Endothelial cell of umbilical vein (primary cell): ENCODE results near the gene SOX8. TPM values are rescaled to one million over a fixed set of nuclear protein-coding genes. Genes with fewer than 3 reads are reported as not detected.

ENCODE experiments used
- BruUV-seq: library from RNA; stranded (reverse); fragments of 400-500 nt; replicated peaks from 2 replicates; lab custom pipeline; 2021; lab: Mats Ljungman, UMichigan
- CTCF ChIA-PET: fragments of 300-600, 350-600 bp; sonication (Branson Sonifier 250); formaldehyde crosslinking; loops from one replicate; lab custom pipeline; 2021; ENCODE audit warnings: antibody characterized with exemption, inconsistent platforms; lab: Charles Lee
- POLR2A ChIA-PET: fragments of 300-600, 350-600 bp; sonication (Branson Sonifier 250); formaldehyde crosslinking; loops from one replicate; lab custom pipeline; 2021; ENCODE audit warnings: antibody characterized with exemption, inconsistent platforms; lab: Charles Lee
- DNase-seq: peaks from one replicate; pipeline ENCODE4 v3.0.0-alpha.2; 2011; ENCODE audit warnings: low read depth, low spot score
- FAIRE-seq: peaks from 2 replicates; lab custom pipeline; 2011; peaks lifted over from hg19 to GRCh38; lab: Jason Lieb, UNC
- H2AFZ ChIP-seq: 2 replicates; pipeline ENCODE4 v1.6.0; 2012; ENCODE audit warnings: low read depth, low read length, control low read depth, inconsistent platforms
- H3K27ac ChIP-seq: 2 replicates; pipeline ENCODE4 v1.5.1; 2011; ENCODE audit warnings: low read depth, mild to moderate bottlenecking, control low read depth, low read length, moderate library complexity; ENCODE audit not compliant: insufficient read depth
- H3K27me3 ChIP-seq, 2 experiments: 2 replicates each; pipeline versions ENCODE4 v1.6.0 to v1.6.1; 2011; ENCODE audit warnings: low read length in 2 of 2, mixed read lengths in 1 of 2; ENCODE audit not compliant: control insufficient read depth in 2 of 2, insufficient read depth in 2 of 2
- H3K36me3 ChIP-seq, 2 experiments: 2 replicates in 1 of 2; 3 replicates in 1 of 2; pipeline ENCODE4 v1.5.1; 2011; ENCODE audit warnings: low read length in 2 of 2, mild to moderate bottlenecking in 1 of 2, moderate library complexity in 1 of 2; ENCODE audit not compliant: control insufficient read depth in 2 of 2, insufficient read depth in 2 of 2; ENCODE audit errors: extremely low read depth in 1 of 2
- H3K4me1 ChIP-seq: 3 replicates; pipeline ENCODE4 v1.5.1; 2011; ENCODE audit warnings: mild to moderate bottlenecking, low read length; ENCODE audit not compliant: control insufficient read depth, insufficient read depth; ENCODE audit errors: extremely low read depth
- H3K4me2 ChIP-seq: 2 replicates; pipeline ENCODE4 v1.6.1; 2011; ENCODE audit warnings: low read length, control low read depth, mixed read lengths; ENCODE audit not compliant: insufficient read depth
- H3K4me3 ChIP-seq, 3 experiments: fragments of 200-600 bp in 1 of 3; sonication (generic), shearing (Covaris generic) in 1 of 3; replicated peaks in 1 of 3; 2 replicates each; pipeline ENCODE4 v1.5.1; 2011 to 2016; ENCODE audit warnings: control low read depth in 3 of 3, low read length in 3 of 3, mild to moderate bottlenecking in 2 of 3, inconsistent platforms in 1 of 3, low read depth in 1 of 3, moderate library complexity in 1 of 3; ENCODE audit not compliant: insufficient read depth in 1 of 3
- H3K79me2 ChIP-seq: 2 replicates; pipeline ENCODE4 v1.6.0; 2012; ENCODE audit warnings: low read length, inconsistent platforms; ENCODE audit not compliant: control insufficient read depth, insufficient read depth
- H3K9ac ChIP-seq: replicated peaks from 2 replicates; pipeline ENCODE3; 2011; ENCODE audit warnings: low read length, control low read depth; ENCODE audit not compliant: insufficient read depth; ENCODE audit errors: extremely low read depth
- H3K9me1 ChIP-seq: replicated peaks from 3 replicates; pipeline ENCODE4 v1.6.0; 2011; ENCODE audit warnings: mild to moderate bottlenecking, low read length; ENCODE audit not compliant: control insufficient read depth, insufficient read depth; ENCODE audit errors: extremely low read depth
- H3K9me3 ChIP-seq: replicated peaks from 2 replicates; pipeline ENCODE4 v1.5.1; 2012; ENCODE audit warnings: low read length, inconsistent platforms; ENCODE audit not compliant: control insufficient read depth, insufficient read depth
- H4K20me1 ChIP-seq: replicated peaks from 2 replicates; pipeline ENCODE3; 2011; ENCODE audit warnings: mild to moderate bottlenecking, low read length; ENCODE audit not compliant: control insufficient read depth, insufficient read depth; ENCODE audit errors: extremely low read depth
- CTCF ChIP-seq, 2 donors: IDR thresholded peaks; 1 replicate in 1 of 2; 2 replicates in 1 of 2; pipeline ENCODE4 v1.5.1; 2011; ENCODE audit warnings: low read length in 2 of 2, mild to moderate bottlenecking in 2 of 2, moderate library complexity in 2 of 2, control low read depth in 1 of 2, inconsistent platforms in 1 of 2, low read depth in 1 of 2; ENCODE audit not compliant: insufficient read depth in 1 of 2; ENCODE audit errors: extremely low read depth in 1 of 2
- EZH2 ChIP-seq: IDR thresholded peaks from 2 replicates; pipeline ENCODE4 v1.6.1; 2012; ENCODE audit warnings: borderline replicate concordance, low read depth, mild to moderate bottlenecking, moderate library complexity, low read length, inconsistent platforms; ENCODE audit not compliant: severe bottlenecking
- FOS ChIP-seq: IDR thresholded peaks from 2 replicates; pipeline ENCODE4 v1.6.1; 2011; ENCODE audit warnings: mild to moderate bottlenecking, low read length, moderate library complexity, borderline replicate concordance; ENCODE audit not compliant: insufficient read depth
- GATA2 ChIP-seq: IDR thresholded peaks from 2 replicates; pipeline ENCODE4 v1.7.0; 2011; ENCODE audit warnings: low read depth, mild to moderate bottlenecking, moderate library complexity, mixed read lengths, low read length; ENCODE audit not compliant: insufficient read length, insufficient read depth
- JUN ChIP-seq: IDR thresholded peaks from 2 replicates; pipeline ENCODE4 v1.6.1; 2011; ENCODE audit warnings: borderline replicate concordance, low read depth; ENCODE audit not compliant: insufficient read length, insufficient read depth
- MAX ChIP-seq: IDR thresholded peaks from 2 replicates; pipeline ENCODE4 v1.6.1; 2011; ENCODE audit not compliant: insufficient read depth, insufficient read length
- MYC ChIP-seq: IDR thresholded peaks from one replicate; pipeline ENCODE4 v1.6.1; 2011; ENCODE audit warnings: mild to moderate bottlenecking, low read depth, low read length
- POLR2A ChIP-seq: IDR thresholded peaks from 2 replicates; pipeline ENCODE4 v1.6.1; 2012; ENCODE audit warnings: low read depth, mild to moderate bottlenecking, control low read depth, low read length
- POLR2AphosphoS5 ChIP-seq: IDR thresholded peaks from 2 replicates; pipeline ENCODE4 v1.6.1; 2012; ENCODE audit warnings: low read depth, mild to moderate bottlenecking, control low read depth, low read length, moderate library complexity; ENCODE audit not compliant: insufficient read depth
- dilution Hi-C: fragments of 300-500 bp; cut with MboI; formaldehyde crosslinking; loops from one replicate; pipeline ENCODE4 v1.15.0; 2019; ENCODE audit warnings: low sequenced_read_pairs; ENCODE audit not compliant: extremely low pct_ligation_motif_present
- intact Hi-C: fragments of 100-400 bp; cut with micrococcal nuclease; formaldehyde crosslinking; loops from one replicate; pipeline ENCODE4 v1.10.0; 2022
- polyA plus RNA-seq, 4 experiments: library from polyadenylated mRNA; depleted of rRNA in 3 of 4; stranded (reverse) in 3 of 4; unstranded in 1 of 4; fragments of >200 nt; gene quantifications; 2 replicates each; pipeline versions ENCODE4 v1.2.1 to v1.2.3, GENCODE V29; 2011 to 2012; ENCODE audit warnings: missing spikeins in 1 of 4
- total RNA-seq: library from RNA; stranded (reverse); gene quantifications from 2 replicates; pipeline ENCODE4 v1.2.3, GENCODE V29; 2021

The SOX8 gene
- total and polyA plus RNA-seq, 2 donors (not counting 3 experiments of a cell fraction or from before 2014, with no cell fraction given), result 0.52 to 0.53 TPM

GRCh38 chr16:1028056-1028455 is 46.5 kb downstream of the SOX8 start:
- ChIA-PET POLR2A (no interaction called here), CTCF (no interaction called here)
- H3K4me2 ChIP-seq, result no peak overlapping the region
- no peaks in the 10 kb centered on the region for H3K36me3 ChIP-seq
- intact Hi-C loops (no loop called here), dilution Hi-C loops (no loop called here)
- no peak overlapping the region for H3K27ac ChIP-seq
- no peak for DNase-seq
- no peaks in the 10 kb centered on the region for H4K20me1 ChIP-seq
- no peaks in the 10 kb centered on the region for H3K9me3 ChIP-seq
- H2AFZ ChIP-seq, result no peak overlapping the region
- no peaks in the 10 kb centered on the region for H3K4me1 ChIP-seq
- no peak for FAIRE-seq
- H3K9me1 ChIP-seq, result no peaks in the 10 kb centered on the region
- no peaks in the 10 kb centered on the region for H3K79me2 ChIP-seq
- BruUV-seq, result no TSS peak
- TF ChIP-seq POLR2A (no peak), FOS (no peak), MYC (no peak), GATA2 (no peak), CTCF (IDR thresholded peaks at IDR 0.05; ENCODE audit: extremely low read depth in 1 of 2, insufficient read depth in 1 of 2, low read depth in 1 of 2, low read length in 2 of 2) (no peak), JUN (no peak), EZH2 (no peak), MAX (no peak), POLR2AphosphoS5 (no peak)
- no peak overlapping the region for H3K4me3 ChIP-seq
- peaks cover 0 to 4% of the 10 kb centered on the region in 2 experiments for H3K27me3 ChIP-seq
- H3K9ac ChIP-seq, result no peak overlapping the region
